Measurements from ENCODE around the gene TMEM45B.

DNA sequence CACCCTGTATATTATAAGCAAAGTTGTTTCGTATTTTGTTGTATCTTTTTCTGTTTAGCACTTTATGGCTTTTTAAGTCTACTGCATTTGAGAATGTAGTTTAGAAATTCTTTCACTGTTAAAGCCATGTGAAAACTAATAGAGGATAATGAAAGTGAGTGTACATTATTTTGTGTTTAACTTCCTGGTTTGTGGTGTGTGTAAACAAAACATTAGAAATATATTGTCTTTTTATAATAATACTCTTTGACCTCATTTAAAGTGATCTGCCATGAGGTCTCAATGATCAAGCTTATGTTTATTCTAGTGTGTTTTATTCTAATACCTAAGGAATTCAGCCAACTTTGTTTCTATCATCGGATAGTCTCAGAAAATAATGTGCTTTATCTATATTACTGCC is 27.4 kb upstream of the TMEM45B start:
- TF ChIP-seq CTCF (IDR thresholded peaks at IDR 0.05) (no peak), EP300 (IDR thresholded peaks at IDR 0.05) (no peak), POLR2A (IDR thresholded peaks at IDR 0.05; ENCODE audit: low read depth) (no peak), POLR2AphosphoS5 (IDR thresholded peaks at IDR 0.05) (no peak)

Measured in esophagus muscularis mucosa (tissue), 4 donors.